HG02571 (cell line): ENCODE data around the gene AGO3.
A peak's percentile ranks its signal among the peaks of the same experiment; 100 is the strongest.

ENCODE experiments used
- ATAC-seq: cut with Tn5 transposase; IDR thresholded peaks from one replicate; pipeline ENCODE4 v1.9.1; 2021; ENCODE audit warnings: mild to moderate bottlenecking, moderate library complexity; ENCODE audit not compliant: unreplicated experiment

The AGO3 gene

GRCh38 chr1:36080801-36081200 lies 149.9 kb downstream of the AGO3 start:
- ATAC-seq: no peak

GRCh38 chr1:36081926-36082485 lies 151.1 kb downstream of the AGO3 start:
- no peak for ATAC-seq

- ATAC-seq: no peak
These were observed 152.3 kb downstream of the AGO3 start for GRCh38 chr1:36083219-36083618.

GRCh38 chr1:36083635-36084496 lies 153.0 kb downstream of the AGO3 start, which contains the start of gene TEKT2:
TEKT2 (plus strand) TSS chr1:36084094; CDS start chr1:36084922, 828 bp downstream.
- ATAC-seq: no peak

GRCh38 chr1:36084497-36085115 lies 153.7 kb downstream of the AGO3 start:
- ATAC-seq: no peak

GRCh38 chr1:36085126-36085525 lies 154.2 kb downstream of the AGO3 start:
- no peak for ATAC-seq

GRCh38 chr1:36085686-36086526 lies 155.0 kb downstream of the AGO3 start:
- ATAC-seq: no peak

- no peak for ATAC-seq
These were observed 155.8 kb downstream of the AGO3 start for GRCh38 chr1:36086529-36087232.

- no peak for ATAC-seq
These were observed 156.6 kb downstream of the AGO3 start for GRCh38 chr1:36087233-36088123.

GRCh38 chr1:36088265-36088576 lies 157.3 kb downstream of the AGO3 start:
- ATAC-seq: no peak

GRCh38 chr1:36088577-36089392 lies 157.9 kb downstream of the AGO3 start, which contains the start of gene ADPRS:
ADPRS (plus strand) TSS chr1:36088892; CDS start chr1:36088905, 13 bp downstream.
- ATAC-seq: peak; percentile 76

GRCh38 chr1:36089393-36090121 lies 158.7 kb downstream of the AGO3 start:
- ATAC-seq: no peak

GRCh38 chr1:36091141-36091540 lies 160.2 kb downstream of the AGO3 start:
- ATAC-seq: no peak

GRCh38 chr1:36091698-36092097 lies 160.8 kb downstream of the AGO3 start:
- ATAC-seq: no peak

GRCh38 chr1:36092166-36092797 lies 161.4 kb downstream of the AGO3 start:
- no peak for ATAC-seq

- no peak for ATAC-seq
These were observed 161.9 kb downstream of the AGO3 start for GRCh38 chr1:36092798-36093185.

GRCh38 chr1:36093226-36093625 lies 162.3 kb downstream of the AGO3 start:
- ATAC-seq: no peak
